HEK293 (cell line): ENCODE measurements around the gene CCDC9.

Source experiments
- MYNN ChIP-seq: fragments of 450-650 bp; formaldehyde crosslinking; IDR thresholded peaks from 2 replicates; pipeline ENCODE4 v1.5.1; 2016; ENCODE audit warnings: missing biosample characterization, missing genetic modification characterization, borderline replicate concordance
- SALL2 ChIP-seq: fragments of 450-650 bp; formaldehyde crosslinking; IDR thresholded peaks from 2 replicates; pipeline ENCODE4 v1.5.0; 2017; ENCODE audit warnings: missing biosample characterization, mild to moderate bottlenecking, missing genetic modification characterization, borderline replicate concordance
- ZBTB1 ChIP-seq: fragments of 450-650 bp; formaldehyde crosslinking; IDR thresholded peaks from 2 replicates; pipeline ENCODE4 v1.5.1; 2016; ENCODE audit warnings: missing biosample characterization, missing genetic modification characterization
- ZBTB11 ChIP-seq: fragments of 450-650 bp; formaldehyde crosslinking; conservative IDR thresholded peaks from 2 replicates; pipeline ENCODE4 v1.5.1; 2016; ENCODE audit warnings: low read depth, missing biosample characterization, missing genetic modification characterization
- ZBTB6 ChIP-seq: fragments of 450-650 bp; formaldehyde crosslinking; IDR thresholded peaks from 2 replicates; pipeline ENCODE4 v1.5.1; 2017; ENCODE audit warnings: missing biosample characterization, missing genetic modification characterization
- ZFHX2 ChIP-seq: fragments of 450-650 bp; formaldehyde crosslinking; conservative IDR thresholded peaks from 2 replicates; pipeline ENCODE4 v1.5.1; 2016; ENCODE audit warnings: missing biosample characterization, missing genetic modification characterization
- ZFP37 ChIP-seq: fragments of 450-650 bp; formaldehyde crosslinking; IDR thresholded peaks from 2 replicates; pipeline ENCODE4 v1.5.1; 2016; ENCODE audit warnings: missing biosample characterization, missing genetic modification characterization
- ZNF121 ChIP-seq: fragments of 450-650 bp; formaldehyde crosslinking; IDR thresholded peaks from 2 replicates; pipeline ENCODE4 v1.5.1; 2016; ENCODE audit warnings: missing biosample characterization, missing genetic modification characterization
- ZNF184 ChIP-seq: fragments of 450-650 bp; IDR thresholded peaks from 2 replicates; pipeline ENCODE4 v1.5.1; 2018; ENCODE audit warnings: missing biosample characterization, mild to moderate bottlenecking, missing genetic modification characterization
- ZNF23 ChIP-seq: fragments of 450-650 bp; formaldehyde crosslinking; IDR thresholded peaks from 2 replicates; pipeline ENCODE4 v1.5.1; 2016; ENCODE audit warnings: missing biosample characterization, missing genetic modification characterization, borderline replicate concordance
- ZNF341 ChIP-seq: fragments of 450-650 bp; formaldehyde crosslinking; IDR thresholded peaks from 2 replicates; pipeline ENCODE4; 2016; ENCODE audit warnings: low read depth, missing biosample characterization, missing genetic modification characterization
- ZNF366 ChIP-seq: fragments of 450-650 bp; formaldehyde crosslinking; conservative IDR thresholded peaks from 2 replicates; pipeline ENCODE4 v1.5.1; 2016; ENCODE audit warnings: missing biosample characterization, missing genetic modification characterization
- ZNF398 ChIP-seq: fragments of 450-650 bp; formaldehyde crosslinking; IDR thresholded peaks from 2 replicates; pipeline ENCODE4 v1.5.1; 2017; ENCODE audit warnings: missing biosample characterization, missing genetic modification characterization
- ZNF501 ChIP-seq: fragments of 450-650 bp; formaldehyde crosslinking; IDR thresholded peaks from 2 replicates; pipeline ENCODE4 v1.5.1; 2016; ENCODE audit warnings: missing biosample characterization, missing genetic modification characterization
- ZNF768 ChIP-seq: fragments of 450-650 bp; formaldehyde crosslinking; IDR thresholded peaks from 2 replicates; pipeline ENCODE4 v1.5.1; 2018; ENCODE audit warnings: missing biosample characterization, mild to moderate bottlenecking, missing genetic modification characterization
- ZNF777 ChIP-seq: fragments of 450-650 bp; formaldehyde crosslinking; IDR thresholded peaks from 2 replicates; pipeline ENCODE4 v1.5.1; 2017; ENCODE audit warnings: missing biosample characterization, missing genetic modification characterization, borderline replicate concordance
- ZSCAN5A ChIP-seq: fragments of 450-650 bp; formaldehyde crosslinking; IDR thresholded peaks from 2 replicates; pipeline ENCODE4 v1.5.1; 2016; ENCODE audit warnings: missing biosample characterization, missing genetic modification characterization

CCDC9 gene

GRCh38 chr19:47231215-47232054 is 24.9 kb upstream of the CCDC9 start (continued):
- TF ChIP-seq ZBTB6 (tag by site-specific recombination) (no peak), ZNF341 (no peak; the same call in 1 of the 2 replicates), ZFHX2 (tag by site-specific recombination) (peak; percentile 83), ZNF23 (tag by site-specific recombination) (0 out of 2 replicates have a peak, but pooled peaks have one; percentile 52), ZNF366 (tag by site-specific recombination) (no peak), ZNF777 (tag by site-specific recombination) (peak; percentile 70; the same call in 1 of the 2 replicates), ZFP37 (tag by site-specific recombination) (peak; percentile 92), ZNF398 (tag by site-specific recombination) (peak; percentile 92), SALL2 (tag by site-specific recombination) (no peak), ZSCAN5A (no peak), ZNF184 (tag by site-specific recombination) (no peak), ZNF121 (peak; percentile 45; the same call in 1 of the 2 replicates), ZBTB11 (tag by site-specific recombination) (peak; percentile 32; the same call in 1 of the 2 replicates), MYNN (tag by site-specific recombination) (no peak), ZBTB1 (no peak), ZNF501 (tag by site-specific recombination) (peak; percentile 84; the same call in 1 of the 2 replicates), ZNF768 (tag by site-specific recombination) (no peak)
